ENCODE data around the gene CBX8. TPM values are rescaled to one million over a fixed set of nuclear protein-coding genes. Genes with fewer than 3 reads are reported as not detected.

The CBX8 gene
- total and polyA plus RNA-seq, 7 donors, result 0.40 to 3.5 (median 1.3) TPM

GRCh38 chr17:79789943-79790804, 6.7 kb downstream of the CBX8 start:
- Histone ChIP-seq H3K27me3 (ENCODE audit: insufficient read depth in 3 of 3, low read length in 2 of 3) (peaks cover 0 to 79% (median 38%) of the 10 kb centered on the region in 3 donors), H3K4me3 (no peak overlapping the region), H3K27ac (no peak overlapping the region), H3K9me3 (no peaks in the 10 kb centered on the region), H3K36me3 (ENCODE audit: insufficient read depth in 1 of 2, low read depth in 1 of 2) (peaks cover 0 to 6% of the 10 kb centered on the region in 2 donors), H3K4me1 (peaks cover 9% of the 10 kb centered on the region)
- WGBS, 3 donors, result 4 to 7% (median 4%) methylated on average over 53 to 74 of the region's 74 CpGs
- intact Hi-C loops (cut with DNase I), result loop anchor here (2.0 to 10.0 kb wide), 5 partner anchors 125 to 202 kb away; no protein-coding TSS in a partner anchor
- ATAC-seq (peak; percentile 73 to 83 (median 80)), DNase-seq (peak; percentile 55 to 72)
- TF ChIP-seq CTCF (IDR thresholded peaks at IDR 0.05), result peak; percentile 68

GRCh38 chr17:79788989-79789942, 7.6 kb downstream of the CBX8 start:
- DNase-seq (no peak), ATAC-seq (peak; percentile 9 to 17 (median 10))
- no peaks in the 10 kb centered on the region for H3K36me3 ChIP-seq (ENCODE audit: insufficient read depth in 1 of 2, low read depth in 1 of 2)
- H3K4me3 ChIP-seq, result no peak overlapping the region
- intact Hi-C loops (cut with DNase I), result loop anchor here in 1 of 2 donors (5.0 to 10.0 kb wide), 2 partner anchors 126 to 203 kb away; no protein-coding TSS in a partner anchor
- no peaks in the 10 kb centered on the region for H3K9me3 ChIP-seq
- WGBS, 3 donors, result 33 to 42% (median 33%) methylated on average over 34 to 52 of the region's 52 CpGs
- peaks cover 0 to 88% (median 38%) of the 10 kb centered on the region in 3 donors for H3K27me3 ChIP-seq (ENCODE audit: insufficient read depth in 3 of 3, low read length in 2 of 3)
- peaks cover 9% of the 10 kb centered on the region for H3K4me1 ChIP-seq
- no peak overlapping the region for H3K27ac ChIP-seq
- no peak for TF ChIP-seq CTCF (IDR thresholded peaks at IDR 0.05)

- no peak overlapping the region for H3K27ac ChIP-seq
- no peak for DNase-seq
Measured at GRCh38 chr17:79788455-79788854, 8.4 kb downstream of the CBX8 start.

More at GRCh38 chr17:79788455-79788854, 8.4 kb downstream of the CBX8 start:
- no peak for ATAC-seq
- no peaks in the 10 kb centered on the region for H3K9me3 ChIP-seq
- H3K4me1 ChIP-seq, result peaks cover 7% of the 10 kb centered on the region
- H3K4me3 ChIP-seq, result no peak overlapping the region
- intact Hi-C loops (cut with DNase I), result loop anchor here in 1 of 2 donors (5.0 to 10.0 kb wide), 2 partner anchors 126 to 204 kb away; no protein-coding TSS in a partner anchor
- peaks cover 0 to 91% (median 37%) of the 10 kb centered on the region in 3 donors for H3K27me3 ChIP-seq (ENCODE audit: insufficient read depth in 3 of 3, low read length in 2 of 3)
- WGBS, 3 donors, result 78 to 89% (median 80%) methylated on average over 5 of the region's 5 CpGs
- H3K36me3 ChIP-seq (ENCODE audit: insufficient read depth in 1 of 2, low read depth in 1 of 2), result no peaks in the 10 kb centered on the region
- no peak for TF ChIP-seq CTCF (IDR thresholded peaks at IDR 0.05)

All from psoas muscle (tissue), 8 donors.